HL-60/S4 treated with phorbol 12-myristate 13-acetate at 8.2 ng/mL for 4 days and 3 days (cell line): ENCODE data around the gene PODXL2.
"Not testable (repeated sequence)": the region's sequence is repeated elsewhere in the genome, so short reads cannot be mapped to it uniquely, and the experiment has no call there.

Source experiments
- in situ Hi-C: fragments of 300-500 bp; cut with MboI; formaldehyde crosslinking; loops from 2 replicates; pipeline ENCODE4 v1.15.0; 2022; ENCODE audit warnings: low sequenced_read_pairs

The PODXL2 gene

GRCh38 chr3:127674101-127674721 lies 45.2 kb downstream of the PODXL2 start:
- in situ Hi-C loops: no loop called here

- in situ Hi-C loops: no loop called here
Observed at GRCh38 chr3:127674790-127675189, 45.8 kb downstream of the PODXL2 start.

GRCh38 chr3:127675651-127676391 lies 46.8 kb downstream of the PODXL2 start:
- in situ Hi-C loops: no loop called here

GRCh38 chr3:127676456-127676855 lies 47.5 kb downstream of the PODXL2 start:
- in situ Hi-C loops: no loop called here

GRCh38 chr3:127676921-127677351 lies 48.0 kb downstream of the PODXL2 start:
- in situ Hi-C loops: no loop called here

GRCh38 chr3:127677541-127678314 lies 48.7 kb downstream of the PODXL2 start:
- in situ Hi-C loops: no loop called here

- in situ Hi-C loops: no loop called here
Observed at GRCh38 chr3:127678315-127678599, 49.3 kb downstream of the PODXL2 start.

GRCh38 chr3:127678611-127679533 lies 49.9 kb downstream of the PODXL2 start:
- in situ Hi-C loops: no loop called here

GRCh38 chr3:127679534-127680145 lies 50.7 kb downstream of the PODXL2 start:
- in situ Hi-C loops: no loop called here

GRCh38 chr3:127680146-127680661 lies 51.2 kb downstream of the PODXL2 start:
- in situ Hi-C loops: no loop called here

GRCh38 chr3:127680798-127681221 lies 51.8 kb downstream of the PODXL2 start:
- in situ Hi-C loops: no loop called here

GRCh38 chr3:127682175-127682554 lies 53.2 kb downstream of the PODXL2 start:
- in situ Hi-C loops: not testable (repeated sequence)

- in situ Hi-C loops: no loop called here
Observed at GRCh38 chr3:127682561-127682960, 53.6 kb downstream of the PODXL2 start.

- in situ Hi-C loops: no loop called here
Observed at GRCh38 chr3:127684871-127685707, 56.1 kb downstream of the PODXL2 start.

- in situ Hi-C loops: no loop called here
Observed at GRCh38 chr3:127685708-127686511, 56.9 kb downstream of the PODXL2 start.

- in situ Hi-C loops: no loop called here
Observed at GRCh38 chr3:127686512-127686894, 57.5 kb downstream of the PODXL2 start.

- in situ Hi-C loops: no loop called here
Observed at GRCh38 chr3:127687228-127687737, 58.3 kb downstream of the PODXL2 start.

- in situ Hi-C loops: no loop called here
Observed at GRCh38 chr3:127688022-127688415, 59.0 kb downstream of the PODXL2 start.
